Measurements from ENCODE around the gene RHOD.

RHOD gene

DNA sequence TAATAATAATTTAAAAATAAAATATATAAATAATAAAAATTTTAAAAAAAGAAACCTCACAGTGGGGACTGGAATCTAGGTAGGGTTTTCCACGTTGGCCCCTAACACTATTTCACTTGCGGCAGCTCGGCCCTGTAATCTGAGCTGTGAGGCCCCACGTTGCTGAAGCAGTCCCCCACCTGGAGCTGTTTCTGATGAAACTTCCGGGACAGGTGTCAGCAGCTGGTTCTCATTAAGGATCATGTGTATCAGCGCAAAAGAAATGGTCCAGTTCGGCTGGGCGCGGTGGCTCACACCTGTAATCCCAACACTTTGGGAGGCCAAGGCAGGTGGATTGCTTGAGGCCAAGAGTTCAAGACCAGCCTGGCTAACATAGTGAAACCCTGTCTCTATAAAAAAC, 17.3 kb downstream of the RHOD start:
- no peak for DNase-seq
- H3K4me1 ChIP-seq (ENCODE audit: low read length): no peaks in the 10 kb centered on the region
- TF ChIP-seq CTCF (IDR thresholded peaks at IDR 0.05; ENCODE audit: low read length): no peak
- TF ChIP-seq EZH2phosphoT487 (IDR thresholded peaks at IDR 0.05; ENCODE audit: low read length): no peak
- TF ChIP-seq EZH2 (optimal IDR thresholded peaks at IDR 0.05; ENCODE audit: low read depth, low read length): no peak
- no peaks in the 10 kb centered on the region for H3K36me3 ChIP-seq (replicated peaks; ENCODE audit: insufficient read depth, low read length)
- no peaks in the 10 kb centered on the region for H3K79me2 ChIP-seq (ENCODE audit: low read length)
- H3K27ac ChIP-seq (ENCODE audit: low read length): no peak overlapping the region
- no peak overlapping the region for H3K4me3 ChIP-seq (ENCODE audit: low read length)
- H3K27me3 ChIP-seq (replicated peaks; ENCODE audit: insufficient read depth, low read length): no peaks in the 10 kb centered on the region
- H3F3A ChIP-seq (ENCODE audit: insufficient read depth, low read length): no peaks in the 10 kb centered on the region
- H4K20me1 ChIP-seq (ENCODE audit: insufficient read depth, low read length): no peaks in the 10 kb centered on the region
- H3K9ac ChIP-seq (ENCODE audit: low read length): no peak overlapping the region
- no peak overlapping the region for H3K4me2 ChIP-seq (ENCODE audit: low read depth, low read length)
- no peak overlapping the region for H2AFZ ChIP-seq (ENCODE audit: low read length)
- no peaks in the 10 kb centered on the region for H3K9me3 ChIP-seq (replicated peaks; ENCODE audit: insufficient read depth, low read length)
- no peaks in the 10 kb centered on the region for H3K9me2 ChIP-seq (replicated peaks; ENCODE audit: insufficient read depth, low read length)

- no peak overlapping the region for H3K27ac ChIP-seq (ENCODE audit: low read length)
- H3K4me2 ChIP-seq (ENCODE audit: low read depth, low read length): no peak overlapping the region
Observed at GRCh38 chr11:67076202-67076601, 19.6 kb downstream of the RHOD start.

DNA sequence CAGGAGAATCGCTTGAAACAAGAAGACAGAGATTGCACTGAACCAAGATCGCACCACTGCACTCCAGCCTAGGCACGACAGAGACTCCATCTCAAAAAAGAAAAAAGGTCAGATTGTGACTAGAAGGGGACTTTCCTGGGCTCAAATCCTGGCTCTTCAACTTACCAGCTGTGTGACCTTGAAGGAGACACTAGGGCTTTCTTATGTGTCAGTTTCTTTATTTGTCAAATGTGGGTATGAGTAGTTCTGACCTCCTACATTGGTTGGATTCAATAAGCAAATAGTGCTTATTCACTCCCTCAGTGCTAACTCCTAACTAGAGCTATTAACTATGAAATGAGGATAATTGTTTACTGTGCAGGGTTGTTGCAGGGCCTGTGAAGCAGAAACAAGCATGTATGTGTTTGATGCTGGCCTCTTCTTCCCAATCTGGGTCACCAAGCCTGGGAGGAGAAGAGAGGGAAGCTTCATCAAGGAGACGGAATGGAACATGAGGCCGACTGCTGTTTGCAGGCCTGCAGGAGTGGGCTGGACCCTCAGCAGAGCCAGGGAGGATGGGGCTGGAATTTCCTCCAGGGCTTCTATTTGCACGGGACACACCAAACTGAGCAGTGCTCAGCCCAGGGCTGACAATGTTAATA, 22.5 kb downstream of the RHOD start:
- Histone ChIP-seq H2AFZ (ENCODE audit: low read length) (no peak overlapping the region), H3K79me2 (ENCODE audit: low read length) (no peaks in the 10 kb centered on the region), H3K27me3 (replicated peaks; ENCODE audit: insufficient read depth, low read length) (no peaks in the 10 kb centered on the region), H3K9ac (ENCODE audit: low read length) (no peak overlapping the region), H3K4me3 (ENCODE audit: low read length) (no peak overlapping the region), H4K20me1 (ENCODE audit: insufficient read depth, low read length) (no peaks in the 10 kb centered on the region), H3K27ac (ENCODE audit: low read length) (no peak overlapping the region), H3K9me3 (replicated peaks; ENCODE audit: insufficient read depth, low read length) (no peaks in the 10 kb centered on the region), H3K9me2 (replicated peaks; ENCODE audit: insufficient read depth, low read length) (no peaks in the 10 kb centered on the region), H3K4me1 (ENCODE audit: low read length) (peaks cover 5% of the 10 kb centered on the region), H3F3A (ENCODE audit: insufficient read depth, low read length) (peaks cover 14% of the 10 kb centered on the region; the same call in 1 of the 2 replicates), H3K36me3 (replicated peaks; ENCODE audit: insufficient read depth, low read length) (no peaks in the 10 kb centered on the region), H3K4me2 (ENCODE audit: low read depth, low read length) (no peak overlapping the region)
- DNase-seq: no peak
- TF ChIP-seq EZH2 (optimal IDR thresholded peaks at IDR 0.05; ENCODE audit: low read depth, low read length): no peak
- TF ChIP-seq CTCF (IDR thresholded peaks at IDR 0.05; ENCODE audit: low read length): no peak
- TF ChIP-seq EZH2phosphoT487 (IDR thresholded peaks at IDR 0.05; ENCODE audit: low read length): no peak

More at GRCh38 chr11:67076202-67076601, 19.6 kb downstream of the RHOD start:
- no peaks in the 10 kb centered on the region for H3K9me2 ChIP-seq (replicated peaks; ENCODE audit: insufficient read depth, low read length)
- TF ChIP-seq EZH2 (optimal IDR thresholded peaks at IDR 0.05; ENCODE audit: low read depth, low read length) (no peak), CTCF (IDR thresholded peaks at IDR 0.05; ENCODE audit: low read length) (no peak), EZH2phosphoT487 (IDR thresholded peaks at IDR 0.05; ENCODE audit: low read length) (no peak)
- no peak overlapping the region for H3K9ac ChIP-seq (ENCODE audit: low read length)
- no peaks in the 10 kb centered on the region for H3K4me1 ChIP-seq (ENCODE audit: low read length)
- DNase-seq: no peak
- no peaks in the 10 kb centered on the region for H3F3A ChIP-seq (ENCODE audit: insufficient read depth, low read length)
- no peak overlapping the region for H2AFZ ChIP-seq (ENCODE audit: low read length)
- no peaks in the 10 kb centered on the region for H3K36me3 ChIP-seq (replicated peaks; ENCODE audit: insufficient read depth, low read length)
- H4K20me1 ChIP-seq (ENCODE audit: insufficient read depth, low read length): no peaks in the 10 kb centered on the region
- no peaks in the 10 kb centered on the region for H3K27me3 ChIP-seq (replicated peaks; ENCODE audit: insufficient read depth, low read length)
- no peaks in the 10 kb centered on the region for H3K9me3 ChIP-seq (replicated peaks; ENCODE audit: insufficient read depth, low read length)
- H3K4me3 ChIP-seq (ENCODE audit: low read length): no peak overlapping the region
- H3K79me2 ChIP-seq (ENCODE audit: low read length): no peaks in the 10 kb centered on the region
